Measurements from ENCODE around the gene PDK2. TPM values are rescaled to one million over a fixed set of nuclear protein-coding genes. Genes with fewer than 3 reads are reported as not detected.

Gene PDK2
- total and polyA plus RNA-seq, 2 donors (not counting 1 experiment from before 2014, with no cell fraction given): 19.2 to 41.0 TPM

GRCh38 chr17:50113624-50114320 is 18.6 kb downstream of the PDK2 start:
- H3K4me3 ChIP-seq (replicated peaks in 1 of 4; ENCODE audit: control extremely low read depth in 1 of 4, insufficient read depth in 1 of 4, low read depth in 3 of 4, low read length in 4 of 4): no peak overlapping the region
- H4K20me1 ChIP-seq (ENCODE audit: control insufficient read depth, extremely low read depth, insufficient read depth, low read length): no peaks in the 10 kb centered on the region
- H3K36me3 ChIP-seq (ENCODE audit: control insufficient read depth, insufficient read depth, low read length): no peaks in the 10 kb centered on the region
- H3K4me1 ChIP-seq (ENCODE audit: control insufficient read depth, extremely low read depth, insufficient read depth, low read length): peaks cover 2% of the 10 kb centered on the region
- no peak for DNase-seq (ENCODE audit: low read depth in 2 of 2)
- H2AFZ ChIP-seq (ENCODE audit: low read length): no peak overlapping the region
- H3K9ac ChIP-seq (ENCODE audit: insufficient read depth, low read length): no peak overlapping the region
- no peak overlapping the region for H3K4me2 ChIP-seq (ENCODE audit: extremely low read depth, insufficient read depth, low read length)
- TF ChIP-seq EZH2 (IDR thresholded peaks at IDR 0.05; ENCODE audit: low read length, missing control alignments): no peak
- TF ChIP-seq, protein P1, sequence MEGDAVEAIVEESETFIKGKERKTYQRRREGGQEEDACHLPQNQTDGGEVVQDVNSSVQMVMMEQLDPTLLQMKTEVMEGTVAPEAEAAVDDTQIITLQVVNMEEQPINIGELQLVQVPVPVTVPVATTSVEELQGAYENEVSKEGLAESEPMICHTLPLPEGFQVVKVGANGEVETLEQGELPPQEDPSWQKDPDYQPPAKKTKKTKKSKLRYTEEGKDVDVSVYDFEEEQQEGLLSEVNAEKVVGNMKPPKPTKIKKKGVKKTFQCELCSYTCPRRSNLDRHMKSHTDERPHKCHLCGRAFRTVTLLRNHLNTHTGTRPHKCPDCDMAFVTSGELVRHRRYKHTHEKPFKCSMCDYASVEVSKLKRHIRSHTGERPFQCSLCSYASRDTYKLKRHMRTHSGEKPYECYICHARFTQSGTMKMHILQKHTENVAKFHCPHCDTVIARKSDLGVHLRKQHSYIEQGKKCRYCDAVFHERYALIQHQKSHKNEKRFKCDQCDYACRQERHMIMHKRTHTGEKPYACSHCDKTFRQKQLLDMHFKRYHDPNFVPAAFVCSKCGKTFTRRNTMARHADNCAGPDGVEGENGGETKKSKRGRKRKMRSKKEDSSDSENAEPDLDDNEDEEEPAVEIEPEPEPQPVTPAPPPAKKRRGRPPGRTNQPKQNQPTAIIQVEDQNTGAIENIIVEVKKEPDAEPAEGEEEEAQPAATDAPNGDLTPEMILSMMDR (conservative IDR thresholded peaks at IDR 0.05 in 1 of 2, IDR thresholded peaks at IDR 0.05 in 1 of 2; ENCODE audit: low read depth in 1 of 2, low read length in 2 of 2): no peak
- H3K79me2 ChIP-seq (ENCODE audit: control insufficient read depth, insufficient read depth, low read length): no peaks in the 10 kb centered on the region
- H3K9me3 ChIP-seq (ENCODE audit: control insufficient read depth, insufficient read depth, low read depth, low read length): no peaks in the 10 kb centered on the region
- H3K27me3 ChIP-seq (ENCODE audit: control insufficient read depth, insufficient read depth, low read length): peaks cover 3% of the 10 kb centered on the region
- H3K27ac ChIP-seq (ENCODE audit: insufficient read depth, low read length): no peak overlapping the region

DNA sequence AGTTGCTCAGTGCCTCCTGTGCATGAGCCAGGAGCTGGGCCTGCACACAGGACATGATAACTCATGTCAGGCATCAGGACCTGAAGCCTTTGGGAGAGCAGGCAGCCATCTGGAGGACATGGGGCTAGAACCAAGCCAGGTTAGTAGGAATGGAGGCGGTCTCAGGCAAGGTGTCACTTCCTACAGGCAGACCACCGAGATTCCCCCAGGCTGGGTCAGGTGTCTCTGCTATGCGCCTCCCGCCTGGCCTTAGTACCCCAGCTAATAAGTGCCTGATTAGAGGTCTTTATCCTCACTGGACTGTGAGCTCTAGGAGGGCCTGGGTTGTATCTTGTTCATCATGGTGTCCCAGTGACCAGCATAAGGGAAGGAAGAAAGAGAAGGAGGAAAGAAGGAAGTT is 19.2 kb downstream of the PDK2 start:
- Histone ChIP-seq H3K9ac (ENCODE audit: insufficient read depth, low read length) (no peak overlapping the region), H3K27ac (ENCODE audit: insufficient read depth, low read length) (no peak overlapping the region), H3K9me3 (ENCODE audit: control insufficient read depth, insufficient read depth, low read depth, low read length) (no peaks in the 10 kb centered on the region), H3K4me3 (replicated peaks in 1 of 4; ENCODE audit: control extremely low read depth in 1 of 4, insufficient read depth in 1 of 4, low read depth in 3 of 4, low read length in 4 of 4) (no peak overlapping the region), H3K79me2 (ENCODE audit: control insufficient read depth, insufficient read depth, low read length) (no peaks in the 10 kb centered on the region), H2AFZ (ENCODE audit: low read length) (no peak overlapping the region), H4K20me1 (ENCODE audit: control insufficient read depth, extremely low read depth, insufficient read depth, low read length) (no peaks in the 10 kb centered on the region), H3K4me2 (ENCODE audit: extremely low read depth, insufficient read depth, low read length) (no peak overlapping the region), H3K4me1 (ENCODE audit: control insufficient read depth, extremely low read depth, insufficient read depth, low read length) (peaks cover 2% of the 10 kb centered on the region), H3K27me3 (ENCODE audit: control insufficient read depth, insufficient read depth, low read length) (peaks cover 3% of the 10 kb centered on the region), H3K36me3 (ENCODE audit: control insufficient read depth, insufficient read depth, low read length) (no peaks in the 10 kb centered on the region)
- no peak for DNase-seq (ENCODE audit: low read depth in 2 of 2)
- no peak for TF ChIP-seq EZH2 (IDR thresholded peaks at IDR 0.05; ENCODE audit: low read length, missing control alignments)
- TF ChIP-seq, protein P1 (conservative IDR thresholded peaks at IDR 0.05 in 1 of 2, IDR thresholded peaks at IDR 0.05 in 1 of 2; ENCODE audit: low read depth in 1 of 2, low read length in 2 of 2): no peak

- Histone ChIP-seq H3K36me3 (ENCODE audit: control insufficient read depth, insufficient read depth, low read length) (no peaks in the 10 kb centered on the region), H3K27me3 (ENCODE audit: control insufficient read depth, insufficient read depth, low read length) (peaks cover 3% of the 10 kb centered on the region), H3K4me2 (ENCODE audit: extremely low read depth, insufficient read depth, low read length) (no peak overlapping the region), H3K9me3 (ENCODE audit: control insufficient read depth, insufficient read depth, low read depth, low read length) (no peaks in the 10 kb centered on the region), H3K79me2 (ENCODE audit: control insufficient read depth, insufficient read depth, low read length) (no peaks in the 10 kb centered on the region), H3K27ac (ENCODE audit: insufficient read depth, low read length) (no peak overlapping the region), H3K9ac (ENCODE audit: insufficient read depth, low read length) (no peak overlapping the region), H3K4me1 (ENCODE audit: control insufficient read depth, extremely low read depth, insufficient read depth, low read length) (peaks cover 2% of the 10 kb centered on the region), H2AFZ (ENCODE audit: low read length) (no peak overlapping the region), H3K4me3 (replicated peaks in 1 of 4; ENCODE audit: control extremely low read depth in 1 of 4, insufficient read depth in 1 of 4, low read depth in 3 of 4, low read length in 4 of 4) (no peak overlapping the region), H4K20me1 (ENCODE audit: control insufficient read depth, extremely low read depth, insufficient read depth, low read length) (no peaks in the 10 kb centered on the region)
- TF ChIP-seq, protein P1 (conservative IDR thresholded peaks at IDR 0.05 in 1 of 2, IDR thresholded peaks at IDR 0.05 in 1 of 2; ENCODE audit: low read depth in 1 of 2, low read length in 2 of 2): peak; percentile 63 to 81
- no peak for TF ChIP-seq EZH2 (IDR thresholded peaks at IDR 0.05; ENCODE audit: low read length, missing control alignments)
- DNase-seq (ENCODE audit: low read depth in 2 of 2): peak; percentile 56 to 77
Observed at GRCh38 chr17:50114849-50115357, 19.8 kb downstream of the PDK2 start.

All from fibroblast of lung (primary cell).